ENCODE measurements around the gene PMIS2.

Gene PMIS2

GRCh38 chr19:35585848-35586247 lies at the start of gene PMIS2:
PMIS2 (plus strand) TSS chr19:35586173; CDS start chr19:35586260, 87 bp downstream.
- DNase-seq: no peak

- no peak for DNase-seq
Observed at GRCh38 chr19:35539314-35539713, 46.7 kb upstream of the PMIS2 start.

- DNase-seq: no peak
Observed at GRCh38 chr19:35539850-35540249, 46.1 kb upstream of the PMIS2 start.

GRCh38 chr19:35540356-35540927 lies 45.5 kb upstream of the PMIS2 start:
- DNase-seq: no peak

- no peak for DNase-seq
Observed at GRCh38 chr19:35542209-35542608, 43.8 kb upstream of the PMIS2 start.

- no peak for DNase-seq
Observed at GRCh38 chr19:35543280-35544109, 42.5 kb upstream of the PMIS2 start.

- no peak for DNase-seq
Observed at GRCh38 chr19:35544110-35544802, 41.7 kb upstream of the PMIS2 start.

- peak; percentile 86 for DNase-seq
Observed at GRCh38 chr19:35545001-35545854, 40.7 kb upstream of the PMIS2 start, which contains the start of gene TMEM147. TMEM147 (plus strand) TSS chr19:35545626; CDS start chr19:35545740, 114 bp downstream.

- DNase-seq: peak; percentile 57
Observed at GRCh38 chr19:35545855-35546381, 40.1 kb upstream of the PMIS2 start.

DNA sequence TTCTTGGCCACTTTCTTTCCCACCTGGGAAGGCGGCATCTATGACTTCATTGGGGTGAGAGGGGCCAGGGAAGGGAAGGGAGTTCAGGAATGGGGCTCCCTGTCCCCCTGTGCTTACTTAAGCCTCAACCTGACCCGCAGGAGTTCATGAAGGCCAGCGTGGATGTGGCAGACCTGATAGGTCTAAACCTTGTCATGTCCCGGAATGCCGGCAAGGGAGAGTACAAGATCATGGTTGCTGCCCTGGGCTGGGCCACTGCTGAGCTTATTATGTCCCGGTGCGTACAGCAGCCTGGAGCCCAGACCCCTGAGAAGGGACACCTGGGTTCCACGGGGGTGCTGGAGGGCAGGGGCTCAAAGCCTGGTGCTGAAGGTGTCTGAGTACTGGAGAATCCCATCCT lies 39.4 kb upstream of the PMIS2 start:
- DNase-seq: no peak

- peak; percentile 19 for DNase-seq
Observed at GRCh38 chr19:35549174-35549788, 36.7 kb upstream of the PMIS2 start.

GRCh38 chr19:35549879-35550523 lies 36.0 kb upstream of the PMIS2 start:
- no peak for DNase-seq

- no peak for DNase-seq
Observed at GRCh38 chr19:35551091-35551810, 34.7 kb upstream of the PMIS2 start.

GRCh38 chr19:35552534-35553384 lies 33.2 kb upstream of the PMIS2 start:
- no peak for DNase-seq

GRCh38 chr19:35553385-35554000 lies 32.5 kb upstream of the PMIS2 start:
- no peak for DNase-seq

DNA sequence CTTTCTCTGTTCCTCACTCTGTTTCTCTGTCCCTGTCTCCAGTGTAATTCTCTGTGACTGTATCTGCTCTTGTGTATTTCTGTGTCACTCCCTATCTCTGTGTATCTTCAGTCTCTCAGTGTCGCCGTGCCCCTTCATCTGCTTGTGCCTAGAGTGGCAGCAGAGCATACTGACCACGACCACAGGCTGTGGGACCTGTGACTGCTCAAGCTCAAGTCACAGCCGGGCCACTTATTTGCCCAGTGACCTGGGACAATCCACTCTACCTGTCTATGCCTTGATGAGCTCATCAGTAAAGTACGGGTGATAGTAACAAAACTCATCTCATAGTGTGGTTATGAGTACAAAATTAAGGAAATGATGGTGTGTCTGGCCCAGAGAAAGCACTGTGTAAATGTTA lies 31.9 kb upstream of the PMIS2 start:
- no peak for DNase-seq

DNA sequence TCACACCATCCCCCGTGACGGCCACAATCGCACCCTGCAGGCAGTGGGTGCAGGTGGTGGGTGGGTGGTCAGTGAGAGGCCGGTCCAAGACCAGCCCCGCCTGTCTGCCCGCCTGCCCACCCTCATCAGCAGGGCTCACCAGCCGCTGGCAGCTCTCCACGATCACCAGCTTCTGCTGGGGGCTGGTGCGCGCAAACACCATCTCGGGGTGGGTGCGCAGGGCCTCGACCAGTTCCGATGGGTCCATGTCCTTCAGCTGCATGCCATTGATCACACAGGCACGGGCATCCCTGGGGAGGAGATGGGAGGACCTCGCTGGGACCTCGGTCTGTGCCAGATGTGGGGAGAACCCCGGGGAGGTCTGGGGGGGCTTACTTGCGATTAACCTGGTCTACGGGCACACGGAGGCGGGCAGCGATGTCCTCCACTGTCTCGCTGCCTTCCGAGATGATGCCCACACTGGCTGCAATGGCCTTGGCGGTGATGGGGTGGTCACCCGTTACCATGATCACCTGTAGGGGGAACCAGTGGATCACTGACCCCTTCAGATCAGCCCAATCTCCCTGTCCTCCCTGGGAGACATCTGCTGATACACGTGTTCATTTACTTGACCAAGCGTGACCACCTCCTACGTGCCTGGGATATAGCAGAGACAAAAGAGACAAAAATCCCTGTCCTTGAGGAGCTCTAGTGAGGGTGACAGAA lies 30.5 kb upstream of the PMIS2 start:
- no peak for DNase-seq

GRCh38 chr19:35556025-35556590 lies 29.9 kb upstream of the PMIS2 start:
- no peak for DNase-seq

Measured in NK-92 treated with Interleukin-12 subunit alpha and Interleukin-12 subunit beta, amount 100 ng/mL, for 24 hours (cell line).